Glomerular endothelial cell (primary cell): Measurements from ENCODE around the gene CACNA2D3. TPM values are rescaled to one million over a fixed set of nuclear protein-coding genes. Genes with fewer than 3 reads are reported as not detected.

ENCODE experiments used
- DNase-seq: peaks from one replicate; pipeline ENCODE4 v3.0.0-alpha.2; 2011; ENCODE audit warnings: low read depth, low spot score; ENCODE audit errors: extremely low read depth
- total RNA-seq: library from RNA; depleted of rRNA; stranded (reverse); fragments of >200 nt; gene quantifications from 2 replicates; pipeline ENCODE4 v1.2.3, GENCODE V29; 2015

CACNA2D3 gene
- total RNA-seq, 1 donor from 2014 or later: not detected

DNA sequence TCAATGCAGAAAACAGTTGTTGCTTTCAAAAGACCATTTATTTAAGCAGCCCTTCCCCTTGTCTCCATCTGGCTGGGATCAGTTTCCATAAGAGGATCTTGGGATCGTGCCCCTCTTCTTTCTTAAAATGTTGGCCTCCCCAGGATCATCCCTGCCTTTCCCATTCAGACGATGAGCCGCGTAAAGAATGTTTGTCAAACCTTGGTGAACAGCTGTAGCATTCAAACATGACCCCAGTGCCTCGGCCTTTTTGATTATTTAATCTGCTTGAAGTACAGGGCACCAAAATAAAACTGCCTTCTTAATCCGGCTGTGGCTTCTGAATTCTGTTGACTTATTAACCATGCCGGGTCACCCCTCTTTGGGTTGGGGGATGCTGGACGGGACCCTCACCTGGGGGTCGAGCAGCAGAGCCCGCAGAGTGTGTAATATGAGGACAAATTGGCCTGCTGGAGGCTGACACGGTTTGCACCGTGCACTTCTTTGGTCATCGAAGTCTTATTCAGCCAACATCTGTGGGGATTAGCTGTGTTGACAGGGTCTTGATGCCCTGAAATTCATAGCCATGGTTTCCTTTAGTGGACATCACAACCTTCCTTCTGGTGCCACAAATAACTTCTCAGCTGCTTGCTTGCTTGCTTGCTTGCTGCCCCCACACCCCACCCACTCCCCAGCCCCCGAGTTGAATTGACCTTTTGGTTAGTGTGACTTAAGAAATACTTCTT lies 805.9 kb downstream of the CACNA2D3 start, which contains the start of gene LRTM1:
Gene LRTM1 (minus strand): TSS at position 14 of the 725 bp plus-strand sequence. CDS start 148 bp downstream, outside the sequence.
- no peak for DNase-seq

DNA sequence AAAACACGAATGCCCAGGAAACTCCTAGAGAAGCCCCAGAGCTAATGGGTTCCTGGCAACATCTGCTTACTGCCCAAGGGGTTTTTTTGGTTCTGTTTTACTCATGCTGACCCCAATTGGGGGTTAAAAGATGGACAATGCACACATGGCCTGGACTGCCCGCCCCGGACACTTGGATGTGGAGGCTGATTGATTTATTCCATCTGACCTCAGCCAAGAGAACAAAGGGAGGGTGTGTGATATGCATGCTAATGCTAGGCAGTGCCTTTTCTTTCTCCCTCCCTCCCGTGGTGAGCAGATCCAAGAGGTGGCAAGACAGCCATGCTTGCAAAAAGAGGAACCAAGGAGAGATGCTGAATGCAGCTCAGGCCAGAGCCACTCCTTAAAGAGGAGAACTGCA lies 808.8 kb downstream of the CACNA2D3 start:
- DNase-seq: no peak

- no peak for DNase-seq
Observed at GRCh38 chr3:54932606-54933005, 810.3 kb downstream of the CACNA2D3 start.

DNA sequence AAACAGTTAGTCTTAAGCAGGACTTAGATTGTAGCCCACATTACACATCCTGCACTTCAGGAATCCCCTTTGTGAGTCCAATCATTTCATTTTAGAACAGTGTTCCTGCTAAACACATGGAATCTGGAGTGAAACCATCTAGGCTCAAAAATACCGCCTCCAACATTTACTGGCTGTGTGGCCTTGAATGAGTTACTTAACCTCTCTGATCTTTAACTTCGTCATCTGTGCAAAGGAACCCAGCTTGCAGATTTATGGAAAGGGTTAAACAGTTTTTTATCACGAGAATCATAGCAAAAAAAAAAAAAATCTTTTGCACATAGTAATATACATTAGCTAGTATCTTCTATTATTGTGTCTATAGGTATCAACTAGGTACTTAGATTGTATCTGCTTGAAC lies 813.5 kb downstream of the CACNA2D3 start:
- no peak for DNase-seq

DNA sequence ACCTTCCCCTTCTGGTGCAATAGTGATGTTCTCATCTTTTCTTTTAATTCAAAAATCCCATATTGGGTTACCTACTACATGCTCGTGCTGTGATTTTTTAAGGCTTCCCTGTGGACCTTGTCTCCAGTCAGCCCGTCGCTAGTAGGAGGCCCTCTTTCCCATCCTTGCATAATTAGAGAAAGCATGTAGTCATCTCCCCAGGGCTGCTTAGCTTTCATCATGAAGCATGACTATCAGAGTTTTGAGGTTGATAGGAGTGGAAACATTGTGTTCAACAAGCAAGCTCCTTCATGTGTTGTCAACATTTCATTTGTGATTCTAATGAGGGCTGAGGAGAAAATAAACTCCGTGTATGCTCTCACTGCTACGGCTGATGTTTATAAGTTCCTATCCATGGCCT lies 814.2 kb downstream of the CACNA2D3 start:
- DNase-seq: no peak

- DNase-seq: no peak
Observed at GRCh38 chr3:54939557-54940300, 817.4 kb downstream of the CACNA2D3 start.

DNA sequence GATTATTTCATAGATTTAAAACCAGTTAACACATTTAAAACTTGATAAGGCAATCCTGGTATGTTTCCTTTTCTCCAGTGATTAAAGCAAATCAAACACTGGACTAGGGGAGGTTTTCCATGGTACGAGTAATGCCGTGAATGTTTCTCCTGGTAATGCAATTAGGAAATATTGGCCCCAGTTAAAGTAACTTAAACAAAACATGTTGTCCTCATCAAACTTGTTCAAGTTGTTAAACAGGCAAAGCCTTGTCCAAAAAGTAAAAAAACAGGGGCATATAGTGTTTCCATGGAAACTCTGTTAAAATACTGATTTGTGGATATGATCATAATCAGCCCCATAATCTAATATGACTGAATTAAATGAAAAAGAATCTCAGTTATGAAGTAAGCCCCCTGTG lies 818.6 kb downstream of the CACNA2D3 start:
- no peak for DNase-seq

DNA sequence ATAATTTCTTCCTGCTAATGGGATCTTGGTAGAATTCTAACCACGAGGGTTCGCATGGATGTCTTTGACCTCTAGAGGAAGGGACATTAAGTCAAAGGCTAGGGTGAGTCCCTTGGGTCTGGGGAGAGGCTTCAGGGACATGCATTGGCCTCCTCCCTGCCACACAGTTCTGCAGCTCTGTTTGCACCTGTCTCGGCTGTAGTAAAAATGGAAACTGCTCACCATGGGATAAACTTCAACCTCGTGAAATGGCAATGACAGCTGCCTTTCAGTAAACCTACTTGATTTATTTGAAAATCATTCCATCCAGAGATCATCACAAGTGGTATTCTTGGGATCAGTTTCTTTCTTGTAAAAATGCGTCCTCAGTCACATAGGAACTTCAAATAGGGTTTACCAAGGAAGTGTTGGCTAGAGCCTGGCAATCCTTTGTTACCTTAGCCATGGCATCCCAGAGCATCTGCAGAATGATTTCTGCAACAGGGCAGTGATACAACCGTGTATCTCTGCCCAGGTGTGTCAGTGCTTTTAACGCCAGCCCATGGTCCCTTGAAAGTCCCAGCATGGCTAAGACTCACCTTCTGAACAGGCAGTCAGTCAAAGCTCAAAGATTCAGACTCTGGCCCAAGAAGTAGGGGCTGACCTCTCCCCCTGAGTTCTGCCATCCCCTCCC lies 819.5 kb downstream of the CACNA2D3 start:
- no peak for DNase-seq

- no peak for DNase-seq
Observed at GRCh38 chr3:54949491-54950044, 827.2 kb downstream of the CACNA2D3 start.

DNA sequence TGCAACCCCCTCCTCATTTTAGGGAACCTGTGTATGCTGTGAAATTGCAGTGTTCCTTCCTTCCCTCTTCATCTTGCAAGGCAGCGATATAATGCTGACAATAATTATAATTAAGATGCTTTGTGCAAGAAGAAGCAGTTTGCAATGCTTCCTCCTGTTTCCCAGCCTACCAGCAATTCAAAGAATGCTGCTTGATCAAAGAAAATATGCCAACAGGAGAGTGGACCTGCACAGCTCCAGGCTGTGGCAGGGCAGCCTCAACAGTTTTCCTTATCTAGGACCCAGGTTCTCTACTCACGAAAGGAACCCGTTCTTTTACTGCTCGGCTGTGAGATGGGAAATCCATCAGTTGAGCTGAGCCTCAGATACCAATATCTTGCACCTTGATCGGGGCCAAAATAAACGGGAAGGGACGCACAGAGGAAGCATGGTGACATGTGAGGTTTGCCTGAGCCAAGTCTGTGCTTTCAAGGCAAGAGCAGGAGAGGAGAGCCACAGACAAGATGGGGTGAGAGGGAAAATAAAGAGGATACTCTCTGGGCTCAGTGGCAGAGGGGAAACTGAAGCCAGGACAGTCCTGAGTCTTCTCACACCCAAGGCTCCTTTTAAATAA lies 828.1 kb downstream of the CACNA2D3 start:
- no peak for DNase-seq

DNA sequence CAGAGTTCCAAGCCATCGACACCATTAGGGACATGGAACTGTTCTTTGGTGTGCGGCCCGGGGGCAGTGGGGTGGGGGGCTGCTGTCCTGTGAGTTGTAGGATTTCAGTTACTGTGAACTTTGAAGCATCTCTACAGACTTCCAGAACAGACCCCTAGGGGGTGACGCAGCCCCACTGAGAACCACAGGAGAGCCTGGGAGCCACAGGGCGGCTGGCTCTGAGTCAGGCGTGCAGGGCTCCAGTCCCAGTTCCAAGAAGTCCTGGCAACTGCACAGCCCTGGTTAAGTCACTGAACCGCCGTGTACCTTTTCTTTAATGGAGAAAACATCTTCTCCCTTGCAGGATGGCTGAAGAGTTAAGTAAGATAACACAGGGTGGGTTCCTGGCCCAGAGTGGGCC lies 829.1 kb downstream of the CACNA2D3 start:
- no peak for DNase-seq

GRCh38 chr3:54954022-54954421 lies 831.7 kb downstream of the CACNA2D3 start:
- DNase-seq: no peak

DNA sequence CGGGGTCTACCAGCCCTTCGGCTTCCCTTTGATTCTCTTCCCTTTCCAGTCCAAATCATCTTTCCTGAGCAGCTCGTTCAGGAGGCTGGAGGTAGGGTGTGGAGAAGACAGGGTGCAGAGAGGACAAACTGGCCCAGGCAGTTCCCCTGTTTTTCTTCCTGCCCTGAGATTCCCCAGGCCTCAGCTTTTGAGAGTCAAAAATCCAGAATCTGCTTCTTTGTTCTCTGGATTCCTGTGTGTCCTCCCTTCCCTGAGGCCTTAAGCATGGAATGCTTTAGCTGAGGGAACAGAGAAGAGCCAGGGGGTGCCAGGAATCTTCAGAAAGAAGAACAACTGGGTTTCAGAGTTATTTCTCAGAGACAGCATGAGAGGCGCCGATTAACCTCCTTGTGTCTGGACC lies 832.2 kb downstream of the CACNA2D3 start:
- DNase-seq: no peak

DNA sequence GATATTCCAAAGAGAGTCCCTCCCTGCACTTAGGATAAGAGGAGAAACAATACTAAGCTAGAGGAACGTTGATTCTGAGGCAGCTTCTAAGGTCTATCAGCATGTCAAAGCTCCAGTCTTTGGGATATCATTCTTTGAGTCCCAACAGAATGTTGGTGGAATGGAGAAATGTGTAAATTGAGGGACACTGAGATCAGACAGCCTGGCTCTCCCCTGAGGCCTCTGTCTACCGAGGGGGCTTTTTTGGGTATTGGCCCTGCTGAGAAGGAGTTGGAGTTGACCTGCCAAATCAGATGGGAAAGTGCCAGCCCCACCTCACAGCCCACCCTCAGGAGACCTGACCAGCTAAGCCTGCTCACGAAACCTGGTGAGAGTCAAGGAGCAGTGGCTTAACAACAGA lies 833.1 kb downstream of the CACNA2D3 start:
- DNase-seq: no peak

DNA sequence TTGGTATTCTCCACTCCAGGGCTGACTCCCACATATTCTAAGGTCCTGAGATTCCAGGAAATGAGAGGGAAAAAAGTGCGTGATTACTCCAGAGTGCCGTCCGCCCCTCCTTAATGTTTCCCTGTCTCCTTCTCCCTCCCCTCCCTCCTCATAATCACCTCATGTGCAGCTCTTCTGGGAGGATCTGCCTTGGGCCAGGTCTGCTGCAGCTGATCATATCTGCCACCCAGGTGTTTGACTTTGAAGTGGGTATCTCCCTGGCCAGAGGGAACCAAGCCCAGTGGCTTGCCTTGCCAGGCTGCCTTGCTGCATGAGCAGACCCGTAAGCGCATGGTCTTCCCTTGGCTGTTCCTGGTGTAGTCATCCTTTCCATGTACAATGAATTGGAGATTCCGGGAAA lies 833.6 kb downstream of the CACNA2D3 start:
- DNase-seq: no peak

- no peak for DNase-seq
Observed at GRCh38 chr3:54957711-54958110, 835.4 kb downstream of the CACNA2D3 start.

GRCh38 chr3:54960082-54960481 lies 837.7 kb downstream of the CACNA2D3 start:
- DNase-seq: no peak

DNA sequence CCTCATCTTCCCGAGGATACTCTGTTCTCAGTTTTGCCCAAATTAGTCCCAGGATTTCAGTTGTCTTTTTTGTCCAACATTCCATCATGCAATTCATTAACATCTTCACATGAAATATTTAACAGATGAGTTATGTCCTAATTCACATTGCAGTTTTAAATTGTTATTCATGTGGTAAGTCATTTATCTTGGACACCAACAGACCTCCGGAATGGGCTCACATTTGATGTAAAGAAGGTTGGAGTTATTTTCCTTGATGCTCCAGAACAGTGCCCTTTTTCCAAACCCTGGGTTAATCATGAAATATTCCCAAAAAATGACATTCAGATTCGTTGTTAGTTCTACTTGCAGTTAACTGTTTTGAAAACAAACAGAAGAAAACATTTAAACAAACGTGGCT lies 838.3 kb downstream of the CACNA2D3 start:
- no peak for DNase-seq

- no peak for DNase-seq
Observed at GRCh38 chr3:54962200-54962599, 839.8 kb downstream of the CACNA2D3 start.

GRCh38 chr3:54963641-54964040 lies 841.3 kb downstream of the CACNA2D3 start:
- no peak for DNase-seq

DNA sequence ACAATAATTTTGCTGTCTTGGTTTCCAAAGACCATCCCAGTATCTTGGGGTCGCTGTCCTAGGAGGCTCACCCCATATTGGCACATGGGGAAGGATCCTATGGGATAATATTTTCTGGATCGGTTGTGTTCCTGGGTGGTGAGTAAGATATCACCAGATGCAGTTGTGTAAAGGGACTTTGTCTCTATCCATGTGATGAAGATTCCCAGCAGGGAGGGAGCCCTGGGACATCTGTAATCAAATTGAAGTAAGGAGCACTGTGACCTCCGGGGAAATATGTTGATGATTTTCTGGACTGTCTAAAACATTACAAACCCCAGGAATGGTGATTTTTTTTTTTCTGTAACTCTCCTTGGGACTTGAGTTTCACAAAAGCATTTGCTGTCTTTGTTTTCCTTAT lies 841.7 kb downstream of the CACNA2D3 start:
- no peak for DNase-seq
